HG03108 (cell line): Measurements from ENCODE around the gene MBD1.
"Not testable (repeated sequence)": the region's sequence is repeated elsewhere in the genome, so short reads cannot be mapped to it uniquely, and the experiment has no call there.

Source experiments
- ATAC-seq: cut with Tn5 transposase; IDR thresholded peaks from one replicate; pipeline ENCODE4 v1.9.1; 2021; ENCODE audit warnings: moderate library complexity; ENCODE audit not compliant: unreplicated experiment

The MBD1 gene

GRCh38 chr18:50293039-50293438 is 11.7 kb upstream of the MBD1 start:
- ATAC-seq = no peak

DNA sequence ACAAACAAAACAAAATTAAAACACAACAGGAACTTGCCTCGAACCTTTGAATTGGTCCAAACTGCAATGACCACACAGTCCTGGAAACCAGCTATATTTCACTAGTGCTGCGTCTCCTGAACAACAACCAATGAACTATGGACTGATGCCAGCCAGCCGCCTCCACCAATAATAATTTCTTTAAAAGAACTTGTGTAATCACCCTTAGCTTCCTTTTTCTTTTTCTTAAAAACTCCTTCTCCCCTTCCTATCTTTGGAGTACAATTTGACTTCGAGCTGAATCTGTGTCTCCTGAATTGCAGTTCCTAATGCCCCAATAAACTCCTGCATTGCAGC is 7.8 kb upstream of the MBD1 start:
- no peak for ATAC-seq

DNA sequence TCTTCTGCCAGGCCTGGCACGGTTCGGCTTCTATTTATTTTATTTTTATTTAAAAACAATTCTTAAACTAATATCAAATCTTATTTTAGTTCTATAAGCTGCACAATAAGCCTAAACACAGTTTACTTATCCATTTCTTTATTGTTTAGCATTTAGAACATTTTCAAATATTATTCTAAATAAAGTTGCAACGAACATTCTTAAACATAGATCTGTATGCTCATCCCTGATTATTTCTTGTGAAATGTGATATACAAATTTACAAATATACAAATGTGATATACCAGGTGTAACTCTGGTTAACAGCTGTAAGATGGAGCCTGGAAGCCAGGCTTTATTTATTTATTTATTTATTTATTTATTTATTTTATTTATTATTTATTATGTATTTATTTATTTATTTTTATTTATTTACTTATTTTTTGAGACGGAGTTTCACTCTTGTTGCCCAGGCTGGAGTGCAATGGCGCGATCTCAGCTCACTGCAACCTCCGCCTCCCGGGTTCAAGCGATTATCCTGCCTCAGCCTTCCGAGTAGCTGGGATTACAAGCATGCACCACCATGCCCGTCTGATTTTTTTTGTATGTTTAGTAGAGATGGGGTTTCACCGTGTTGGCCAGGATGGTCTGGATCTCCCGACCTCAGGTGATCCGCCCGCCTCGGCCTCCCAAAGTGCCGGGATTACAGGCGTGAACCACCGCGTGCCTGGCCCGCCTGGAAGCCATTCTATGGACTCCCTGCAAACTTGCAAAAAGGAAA is 7.2 kb upstream of the MBD1 start:
- not testable (repeated sequence) for ATAC-seq

DNA sequence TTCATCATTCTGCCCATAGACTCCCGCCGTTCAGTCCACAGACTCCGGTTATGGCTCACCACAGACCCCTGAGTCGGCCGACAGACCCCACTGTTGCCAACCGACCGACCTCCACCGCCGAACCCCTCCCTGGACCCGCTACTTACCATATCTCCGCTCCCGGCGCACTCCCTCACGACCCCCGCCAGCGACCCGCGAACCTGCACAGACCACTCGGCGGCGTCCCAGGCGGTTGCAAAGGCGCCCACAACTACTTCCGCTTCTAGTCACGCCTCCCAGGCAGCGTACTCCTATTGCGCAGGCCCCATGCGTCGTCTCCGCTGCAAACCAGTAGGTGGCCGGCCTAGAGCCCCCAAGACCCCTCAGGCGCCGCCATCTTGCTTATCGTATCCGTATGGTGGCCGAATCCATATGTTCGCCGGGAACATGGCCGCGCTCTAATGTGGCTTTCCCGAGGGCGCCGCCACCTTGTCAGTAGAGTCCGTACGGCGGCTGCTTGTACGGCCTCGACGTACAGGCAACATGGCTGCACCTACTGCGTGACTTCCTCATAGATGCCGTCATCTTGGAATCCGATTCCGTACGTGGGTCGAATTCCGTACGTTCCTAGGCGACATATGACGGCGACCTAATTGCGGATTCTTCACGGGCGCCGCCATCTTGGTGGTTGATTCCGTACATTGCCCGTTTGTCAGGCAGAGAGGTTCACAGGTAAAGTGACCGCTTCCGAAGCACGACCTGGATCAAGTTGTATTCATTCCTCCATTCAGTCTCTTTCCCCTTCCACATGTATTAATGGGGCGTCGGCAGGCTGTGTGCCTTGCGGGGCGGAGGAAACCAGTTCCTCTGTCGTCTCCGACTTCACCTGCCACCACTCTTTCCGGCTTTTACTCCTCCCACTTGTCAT is 6.4 kb upstream of the MBD1 start, which contains the start of gene CXXC1:
Gene CXXC1, minus strand, starts transcription at position 252 of the 907 bp plus-strand sequence. Its CDS starts 103 bp downstream, at position 149.
- ATAC-seq = peak; percentile 89

- ATAC-seq = no peak
Measured at GRCh38 chr18:50287028-50287440, 5.7 kb upstream of the MBD1 start.

DNA sequence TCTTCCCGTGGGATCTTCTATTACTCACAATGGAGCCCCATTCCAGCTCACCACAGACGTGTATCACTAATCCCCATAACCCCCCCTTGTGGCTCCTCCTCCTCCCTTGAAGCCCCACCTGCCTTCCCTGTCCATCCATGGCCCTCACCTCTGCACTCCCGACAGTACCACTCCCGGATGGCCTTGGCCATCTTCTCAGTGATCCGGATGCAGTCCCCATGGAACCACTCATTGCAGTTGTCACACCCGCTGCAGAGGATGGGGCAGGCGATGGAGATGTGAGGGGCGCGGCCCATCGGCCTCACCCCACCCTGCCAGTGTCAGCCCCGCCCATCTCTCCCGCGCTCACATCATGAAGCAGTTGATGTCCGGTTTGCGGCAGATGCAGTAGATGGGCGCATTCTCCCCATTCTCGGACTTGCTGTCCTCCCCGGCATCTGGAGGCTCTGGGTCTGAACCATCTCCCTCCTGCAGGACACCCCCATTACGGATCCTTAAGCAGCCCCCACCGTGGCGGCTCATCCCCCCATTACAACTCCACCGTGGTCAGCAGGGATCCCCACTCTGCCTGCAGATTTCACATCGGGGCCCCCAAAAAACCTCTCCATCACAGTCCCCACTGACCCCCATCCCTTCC is 5.2 kb upstream of the MBD1 start:
- no peak for ATAC-seq

GRCh38 chr18:50285631-50286321 is 4.5 kb upstream of the MBD1 start:
- no peak for ATAC-seq

DNA sequence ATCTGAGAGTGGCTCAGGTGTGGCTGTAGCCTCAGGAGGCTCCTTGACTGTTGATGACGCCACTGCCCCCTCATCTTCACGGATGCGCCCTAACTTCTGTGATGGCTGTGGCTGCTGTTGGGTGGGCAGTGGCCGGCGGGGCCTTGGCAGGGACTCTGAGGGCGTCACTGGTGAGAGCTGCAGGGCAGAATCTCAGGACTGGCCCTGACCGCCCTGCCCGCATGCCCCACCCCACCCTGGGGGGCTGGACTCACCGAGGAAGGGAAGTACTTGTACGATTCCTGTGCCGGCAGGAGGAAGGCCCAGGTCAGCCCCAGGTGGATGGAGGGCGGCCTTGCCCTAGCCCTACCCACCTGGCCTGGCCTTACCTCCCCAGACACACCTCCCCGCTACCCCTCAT is 3.7 kb upstream of the MBD1 start:
- no peak for ATAC-seq

DNA sequence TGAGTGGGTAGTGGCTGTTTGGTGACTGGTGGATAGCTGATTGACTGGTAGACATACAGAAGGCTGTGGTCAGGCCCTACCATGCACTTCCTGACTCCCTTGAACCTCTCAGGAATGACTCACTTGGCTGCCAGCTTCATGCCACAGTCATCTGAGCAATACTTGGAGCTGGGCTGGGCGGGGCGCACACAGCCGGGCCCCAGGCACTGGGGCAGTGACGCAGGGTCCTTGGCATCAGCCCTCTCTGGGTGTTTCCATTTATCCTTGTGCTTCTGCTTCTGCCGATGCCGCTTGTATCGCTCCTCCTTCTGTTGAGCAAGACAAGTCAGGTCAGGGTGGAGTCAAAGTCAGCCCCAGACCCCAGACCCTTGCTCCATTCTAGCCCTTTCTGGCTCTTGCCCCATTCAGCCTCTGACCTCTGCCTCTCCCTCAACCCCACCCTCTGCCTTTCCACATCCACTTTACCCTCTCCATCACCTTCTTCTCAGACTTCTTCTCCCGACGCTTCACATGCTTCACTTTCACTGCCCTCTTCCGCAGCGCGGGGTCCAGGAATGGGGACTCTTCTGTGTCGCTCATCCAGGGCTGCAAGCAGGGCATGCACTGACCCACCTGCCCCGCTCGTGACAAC is 3.0 kb upstream of the MBD1 start:
- ATAC-seq = no peak

DNA sequence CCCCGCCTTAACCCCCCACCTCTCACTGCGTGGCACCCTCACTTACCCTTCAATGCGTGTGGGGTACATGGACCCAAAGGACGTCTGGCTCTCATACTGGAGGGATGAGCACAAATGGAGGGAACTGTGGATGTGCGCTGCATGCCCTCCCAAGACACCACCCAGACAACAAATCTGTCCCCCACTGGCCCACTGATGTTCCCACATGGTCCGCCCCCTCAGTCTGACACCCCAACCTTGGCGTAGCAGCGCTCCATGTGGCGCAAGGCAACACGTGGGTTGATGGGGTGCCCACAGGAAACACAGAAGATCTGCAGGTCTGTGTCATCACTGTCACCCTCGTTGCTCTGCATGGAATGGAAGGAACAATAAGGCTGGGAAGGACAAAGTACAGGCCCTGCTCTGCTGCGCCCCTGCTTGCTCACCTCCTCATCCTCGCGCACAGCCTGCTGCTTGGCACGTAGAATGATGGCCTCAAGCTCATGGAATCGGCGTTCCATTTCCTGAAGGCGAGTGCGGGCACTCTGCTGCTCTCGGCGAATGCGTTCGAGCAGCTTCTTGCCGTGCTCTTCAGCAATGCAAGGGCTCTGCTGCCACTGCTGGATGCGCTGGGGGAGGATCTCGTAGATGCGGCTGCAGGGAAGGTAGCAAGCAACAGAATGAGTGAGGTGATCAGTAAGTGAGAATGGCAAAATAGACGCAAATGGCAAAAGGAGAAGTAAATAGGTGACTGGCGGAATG is 2.3 kb upstream of the MBD1 start:
- no peak for ATAC-seq

- no peak for ATAC-seq
Measured at GRCh38 chr18:50282521-50283335, 1.4 kb upstream of the MBD1 start.

GRCh38 chr18:50281972-50282520 is 723 bp upstream of the MBD1 start:
- ATAC-seq = no peak

DNA sequence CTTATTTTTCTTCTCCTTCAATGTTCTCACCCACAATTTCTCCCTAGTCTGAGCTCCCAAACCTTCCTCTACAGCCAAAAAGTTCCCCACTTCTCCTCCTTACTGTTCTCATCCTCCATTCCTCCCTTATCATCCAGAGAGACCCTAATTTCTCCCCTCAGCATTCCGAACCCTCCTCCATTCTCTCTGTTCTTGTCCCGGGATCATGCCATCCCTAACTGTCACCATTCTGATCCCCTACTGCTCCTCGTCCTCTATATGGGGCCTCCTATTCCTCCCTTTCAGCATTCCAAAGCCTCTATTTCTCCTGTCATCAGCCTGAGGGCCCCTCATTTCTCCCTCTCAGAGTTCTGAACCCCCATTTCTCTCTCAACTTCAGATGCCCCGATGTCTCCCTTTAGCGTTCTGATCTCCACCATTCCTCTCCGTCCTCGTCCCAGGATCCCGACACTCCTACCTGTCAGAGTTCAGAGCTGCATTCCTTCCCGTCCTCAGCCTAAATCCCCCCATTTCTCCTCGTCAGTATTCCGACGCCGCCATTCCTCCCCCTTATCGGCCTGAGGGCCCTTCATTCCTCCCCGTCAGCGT is 522 bp downstream of the MBD1 start:
- no peak for ATAC-seq

DNA sequence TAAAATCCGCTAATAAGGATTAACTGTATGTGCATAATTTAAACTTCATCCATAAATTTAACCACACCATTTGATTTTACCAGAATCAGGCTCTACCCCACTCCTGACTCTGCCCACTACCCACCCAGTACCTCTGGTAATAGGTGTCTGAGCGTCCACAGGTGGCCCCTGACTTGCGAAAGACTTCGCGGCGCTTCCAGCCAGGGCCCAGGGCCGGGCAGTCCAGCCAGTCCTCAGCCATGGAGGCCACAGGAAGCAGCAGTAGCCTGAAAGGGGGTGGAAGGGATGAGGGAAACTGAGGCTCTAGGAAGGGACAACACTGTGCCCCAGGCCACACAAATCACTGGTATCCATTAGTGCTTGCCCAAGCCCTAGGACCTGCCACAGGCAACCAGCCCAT is 1.6 kb downstream of the MBD1 start:
- ATAC-seq = no peak

- no peak for ATAC-seq
Measured at GRCh38 chr18:50277942-50278341, 3.4 kb downstream of the MBD1 start.

GRCh38 chr18:50276452-50276851 is 4.9 kb downstream of the MBD1 start:
- no peak for ATAC-seq

- no peak for ATAC-seq
Measured at GRCh38 chr18:50275503-50276036, 5.8 kb downstream of the MBD1 start.

GRCh38 chr18:50274941-50275340 is 6.4 kb downstream of the MBD1 start:
- no peak for ATAC-seq
